Dedifferentiated amniotic fluid mesenchymal stem cell (primary cell): Measurements from ENCODE around the gene PCBP4.

ENCODE experiments used
- DNase-seq: peaks from one replicate; pipeline ENCODE4 v3.0.0-alpha.2; 2016; ENCODE audit errors: extremely low spot score

Gene PCBP4

DNA sequence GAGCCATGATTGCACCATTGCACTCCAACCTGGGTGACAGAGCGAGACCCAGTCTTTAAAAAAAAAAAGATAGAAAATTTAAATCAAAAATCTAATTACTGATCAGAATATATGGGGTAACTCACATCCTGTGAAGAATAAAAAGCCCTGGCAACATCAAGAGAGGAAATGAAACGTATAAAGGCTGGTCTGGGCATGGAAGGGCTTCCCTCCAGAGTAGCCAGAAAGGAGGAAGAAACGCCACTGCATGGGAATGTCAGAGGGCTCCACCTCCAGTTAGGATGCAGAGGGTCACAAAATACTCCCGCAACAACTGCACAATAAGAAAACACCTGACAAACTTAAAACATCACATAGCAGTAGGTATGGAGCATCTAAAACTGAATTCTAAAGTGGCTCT is 59.2 kb downstream of the PCBP4 start:
- DNase-seq, result no peak
